ENCODE measurements around the gene EMC7.
"Not testable (repeated sequence)": the region's sequence is repeated elsewhere in the genome, so short reads cannot be mapped to it uniquely, and the experiment has no call there.

EMC7 gene

DNA sequence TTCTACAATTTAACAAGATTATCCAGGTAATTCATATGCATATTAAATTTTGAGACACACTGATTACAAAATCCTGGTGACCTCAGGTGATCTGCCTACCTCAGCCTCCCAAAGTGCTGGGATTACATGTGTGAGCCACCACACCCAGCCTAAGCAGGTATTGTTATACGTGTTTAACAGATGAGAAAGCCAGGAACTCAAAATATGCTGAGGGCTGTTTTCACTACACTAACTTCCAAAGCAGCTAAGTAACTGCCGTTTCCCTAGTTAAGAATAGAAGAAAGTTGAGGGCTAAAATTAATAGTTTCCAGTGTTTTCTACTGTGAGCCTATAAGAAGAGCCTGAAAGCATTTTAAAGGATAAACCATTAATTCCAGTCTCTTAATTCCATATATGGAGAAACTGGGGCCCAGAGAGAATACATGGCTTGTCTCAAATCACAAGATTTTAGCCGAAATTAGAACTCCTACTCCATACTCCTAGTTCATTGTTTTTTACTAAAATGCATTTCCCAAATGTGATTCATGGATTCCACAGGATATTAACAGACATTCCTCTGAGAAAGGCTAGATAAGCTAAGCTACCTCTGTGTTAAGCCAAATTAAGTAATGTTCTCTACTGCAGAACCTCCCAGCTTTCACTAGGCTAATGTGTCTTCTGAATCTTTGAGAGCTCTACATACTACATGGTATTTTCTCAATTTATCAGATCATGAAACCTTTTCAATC is 45.6 kb downstream of the EMC7 start:
- Histone ChIP-seq H3K36me3 (ENCODE audit: control insufficient read depth, insufficient read depth, low read length) (no peaks in the 10 kb centered on the region), H3K9me3 (ENCODE audit: control insufficient read depth, insufficient read depth, low read depth, low read length) (peaks cover 5% of the 10 kb centered on the region; the same call in 1 of the 2 replicates), H3K4me3 (ENCODE audit: low read depth, low read length) (no peak overlapping the region), H3K9ac (ENCODE audit: low read length) (no peak overlapping the region), H3K4me1 (ENCODE audit: control insufficient read depth, insufficient read depth, low read length) (no peaks in the 10 kb centered on the region), H3K27me3 (ENCODE audit: control insufficient read depth, insufficient read depth, low read length) (no peaks in the 10 kb centered on the region), H3K27ac (ENCODE audit: low read depth, low read length) (no peak overlapping the region)

DNA sequence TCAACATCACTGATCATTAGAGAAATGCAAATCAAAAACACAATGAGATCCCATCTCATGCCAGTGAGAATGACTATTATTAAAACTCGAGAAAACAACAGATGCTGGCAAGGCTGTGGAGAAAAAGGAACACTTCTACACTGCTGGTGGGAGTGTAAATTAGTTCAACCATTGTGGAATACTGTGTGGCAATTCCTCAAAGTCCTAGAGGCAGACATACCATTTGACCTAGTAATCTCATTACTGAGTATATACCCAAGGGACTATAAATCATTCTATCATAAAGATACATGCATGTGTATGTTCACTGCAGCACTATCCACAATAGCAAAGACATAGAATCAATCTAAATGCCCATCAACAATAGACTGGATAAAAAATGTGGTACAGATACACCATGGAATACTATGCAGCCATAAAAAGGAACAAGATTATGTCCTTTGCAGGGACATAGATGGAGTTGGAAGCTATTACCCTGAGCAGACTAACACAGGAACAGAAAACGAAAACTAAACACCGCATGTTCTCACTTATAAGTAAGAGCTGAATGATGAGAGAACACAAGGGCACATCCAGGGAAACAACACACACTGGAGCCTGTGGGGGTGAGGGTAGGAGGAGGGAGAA is 47.5 kb downstream of the EMC7 start:
- Histone ChIP-seq H3K27ac (ENCODE audit: low read depth, low read length) (no peak overlapping the region), H3K9me3 (ENCODE audit: control insufficient read depth, insufficient read depth, low read depth, low read length) (peaks cover 15% of the 10 kb centered on the region; the same call in 1 of the 2 replicates), H3K27me3 (ENCODE audit: control insufficient read depth, insufficient read depth, low read length) (no peaks in the 10 kb centered on the region), H3K36me3 (ENCODE audit: control insufficient read depth, insufficient read depth, low read length) (no peaks in the 10 kb centered on the region), H3K4me1 (ENCODE audit: control insufficient read depth, insufficient read depth, low read length) (no peaks in the 10 kb centered on the region), H3K9ac (ENCODE audit: low read length) (no peak overlapping the region), H3K4me3 (ENCODE audit: low read depth, low read length) (no peak overlapping the region)

DNA sequence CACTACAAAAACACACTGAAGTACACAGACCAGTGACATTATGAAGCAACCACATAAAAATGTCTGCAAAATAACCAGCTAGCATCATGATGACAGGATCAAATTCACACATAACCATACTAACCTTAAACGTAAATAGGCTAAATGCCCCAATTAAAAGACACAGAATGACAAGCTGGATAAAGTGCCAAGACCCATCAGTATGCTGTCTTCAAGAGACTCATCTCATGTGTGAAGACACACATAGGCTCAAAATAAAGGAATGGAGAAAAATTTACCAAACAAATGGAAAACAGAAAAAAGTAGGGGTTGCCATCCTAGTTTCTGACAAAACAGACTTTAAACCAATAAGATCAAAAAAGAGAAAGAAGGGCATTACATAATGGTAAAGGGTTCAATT is 51.3 kb downstream of the EMC7 start:
- not testable (repeated sequence) for H3K9ac ChIP-seq (ENCODE audit: low read length); H3K4me3 ChIP-seq (ENCODE audit: low read depth, low read length); H3K27me3 ChIP-seq (ENCODE audit: control insufficient read depth, insufficient read depth, low read length); H3K4me1 ChIP-seq (ENCODE audit: control insufficient read depth, insufficient read depth, low read length); H3K36me3 ChIP-seq (ENCODE audit: control insufficient read depth, insufficient read depth, low read length); H3K27ac ChIP-seq (ENCODE audit: low read depth, low read length)
- H3K9me3 ChIP-seq (ENCODE audit: control insufficient read depth, insufficient read depth, low read depth, low read length) = peaks cover 19% of the 10 kb centered on the region; the same call in 1 of the 2 replicates

DNA sequence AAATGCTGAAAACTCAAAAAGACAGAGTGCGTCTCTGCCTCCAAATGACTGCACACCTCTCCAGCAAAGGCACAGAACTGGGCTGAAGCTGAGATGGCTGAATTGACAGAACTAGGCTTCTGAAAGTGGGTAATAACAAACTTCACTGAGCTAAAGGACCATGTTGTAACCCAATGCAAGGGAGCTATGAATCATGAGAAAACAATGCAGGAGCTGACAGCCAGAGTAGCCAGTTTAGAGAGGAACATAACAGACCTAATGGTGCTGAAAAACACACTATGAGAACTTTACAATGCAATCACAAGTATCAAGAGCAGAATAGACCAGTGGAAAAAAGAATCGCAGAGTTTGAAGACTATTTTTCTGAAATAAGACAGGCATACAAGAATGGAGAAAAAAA is 52.5 kb downstream of the EMC7 start:
- Histone ChIP-seq H3K27me3 (ENCODE audit: control insufficient read depth, insufficient read depth, low read length) (no peaks in the 10 kb centered on the region), H3K4me1 (ENCODE audit: control insufficient read depth, insufficient read depth, low read length) (no peaks in the 10 kb centered on the region), H3K36me3 (ENCODE audit: control insufficient read depth, insufficient read depth, low read length) (no peaks in the 10 kb centered on the region), H3K4me3 (ENCODE audit: low read depth, low read length) (no peak overlapping the region), H3K9ac (ENCODE audit: low read length) (no peak overlapping the region), H3K9me3 (ENCODE audit: control insufficient read depth, insufficient read depth, low read depth, low read length) (peaks cover 19% of the 10 kb centered on the region; the same call in 1 of the 2 replicates), H3K27ac (ENCODE audit: low read depth, low read length) (no peak overlapping the region)

DNA sequence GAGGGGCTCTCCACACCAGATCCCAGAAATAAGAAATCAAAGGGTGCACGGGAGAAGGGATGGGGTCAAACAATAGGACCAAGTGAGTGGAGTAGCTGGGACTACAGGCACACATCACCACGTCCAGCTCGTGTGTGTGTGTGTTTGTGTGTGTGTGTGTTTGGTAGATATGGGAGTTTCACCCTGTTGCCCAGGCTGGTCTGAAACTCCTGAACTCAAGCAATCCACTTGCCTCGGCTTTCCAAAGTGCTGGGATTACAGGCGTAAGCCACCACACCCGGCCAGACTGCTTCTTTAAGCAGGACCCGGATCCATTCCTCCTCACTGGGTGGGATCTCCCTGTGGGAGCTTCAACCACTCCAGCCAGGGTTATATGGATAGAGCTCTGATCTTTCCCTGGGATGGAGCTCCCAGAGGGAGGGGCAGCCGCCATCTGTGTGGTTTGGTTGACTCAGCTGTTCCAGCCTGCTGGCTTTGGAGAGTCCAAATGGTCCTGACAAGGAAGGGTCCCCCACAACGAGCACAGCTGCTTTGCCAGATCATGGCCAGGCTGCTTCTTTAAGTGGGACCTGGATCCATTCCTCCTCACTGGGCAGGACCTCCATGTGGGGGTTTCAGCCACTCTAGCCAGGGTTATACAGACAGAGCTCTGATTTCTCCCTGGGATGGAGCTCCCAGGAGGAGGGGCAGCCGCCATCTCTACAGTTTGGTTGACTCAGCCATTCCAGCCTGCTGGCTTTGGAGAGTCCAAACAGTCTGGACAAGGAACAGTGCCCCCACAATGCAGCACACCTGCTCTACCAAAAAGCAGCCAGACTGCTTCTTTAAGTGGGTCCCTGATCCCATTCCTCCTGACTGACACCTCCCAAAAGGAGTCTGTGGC is 53.5 kb downstream of the EMC7 start:
- H3K4me3 ChIP-seq (ENCODE audit: low read depth, low read length) = no peak overlapping the region
- no peaks in the 10 kb centered on the region for H3K27me3 ChIP-seq (ENCODE audit: control insufficient read depth, insufficient read depth, low read length)
- H3K27ac ChIP-seq (ENCODE audit: low read depth, low read length) = no peak overlapping the region
- H3K4me1 ChIP-seq (ENCODE audit: control insufficient read depth, insufficient read depth, low read length) = no peaks in the 10 kb centered on the region
- peaks cover 19% of the 10 kb centered on the region; the same call in 1 of the 2 replicates for H3K9me3 ChIP-seq (ENCODE audit: control insufficient read depth, insufficient read depth, low read depth, low read length)
- no peaks in the 10 kb centered on the region for H3K36me3 ChIP-seq (ENCODE audit: control insufficient read depth, insufficient read depth, low read length)
- H3K9ac ChIP-seq (ENCODE audit: low read length) = no peak overlapping the region

DNA sequence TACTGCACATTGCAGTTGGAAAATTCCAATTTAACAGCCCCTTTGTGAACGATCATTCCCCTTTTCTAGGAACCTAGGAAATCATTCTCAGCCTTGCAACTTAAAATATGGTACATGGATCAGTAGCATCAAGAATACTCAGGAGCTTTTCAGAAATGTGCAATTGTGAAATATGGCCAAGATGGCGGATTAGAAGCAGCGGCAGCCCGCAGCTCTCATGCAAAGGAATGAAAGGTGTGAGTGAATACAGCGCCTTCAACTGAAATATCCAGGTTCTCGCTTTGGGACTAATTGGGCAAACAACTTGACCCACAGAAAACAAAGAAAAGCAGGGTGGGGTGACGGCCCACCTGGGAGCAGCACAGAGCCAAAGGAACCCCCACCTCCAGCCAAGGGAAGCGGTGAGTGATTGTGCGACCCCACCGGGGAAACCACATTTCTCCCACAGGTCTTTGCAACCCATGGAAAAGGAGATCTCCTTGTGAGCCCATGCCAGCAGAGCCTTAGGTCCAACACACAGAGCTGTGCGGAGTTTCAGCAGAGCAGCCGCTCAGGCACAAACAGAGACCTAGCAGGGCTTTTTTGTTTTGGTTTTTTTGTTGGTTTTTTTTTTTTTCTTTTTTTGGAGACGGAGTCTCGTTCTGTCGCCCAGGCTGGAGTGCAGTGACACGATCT is 55.1 kb downstream of the EMC7 start:
- H3K36me3 ChIP-seq (ENCODE audit: control insufficient read depth, insufficient read depth, low read length) = no peaks in the 10 kb centered on the region
- H3K27me3 ChIP-seq (ENCODE audit: control insufficient read depth, insufficient read depth, low read length) = no peaks in the 10 kb centered on the region
- H3K4me1 ChIP-seq (ENCODE audit: control insufficient read depth, insufficient read depth, low read length) = no peaks in the 10 kb centered on the region
- H3K9me3 ChIP-seq (ENCODE audit: control insufficient read depth, insufficient read depth, low read depth, low read length) = peaks cover 17% of the 10 kb centered on the region; the same call in 1 of the 2 replicates
- no peak overlapping the region for H3K4me3 ChIP-seq (ENCODE audit: low read depth, low read length)
- H3K9ac ChIP-seq (ENCODE audit: low read length) = no peak overlapping the region
- no peak overlapping the region for H3K27ac ChIP-seq (ENCODE audit: low read depth, low read length)

DNA sequence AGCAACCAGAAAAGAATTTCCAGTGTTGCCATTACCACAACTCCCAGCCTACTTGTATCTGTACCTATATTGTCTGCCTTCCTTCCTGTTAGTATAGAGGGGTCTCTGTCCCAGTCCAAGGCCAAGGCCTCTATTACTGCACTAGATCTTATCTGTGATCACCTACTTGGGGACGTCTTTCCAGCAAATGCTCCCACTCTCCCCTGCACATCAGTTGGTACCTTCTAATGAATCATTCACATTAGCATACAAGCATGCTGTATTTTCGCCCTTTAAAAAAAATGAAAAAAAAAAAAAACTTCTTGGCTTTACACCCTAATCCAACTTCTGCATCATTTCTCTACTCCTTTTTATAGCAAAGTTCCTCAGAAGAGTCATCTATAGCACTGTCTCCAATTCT is 57.8 kb downstream of the EMC7 start:
- Histone ChIP-seq H3K36me3 (ENCODE audit: control insufficient read depth, insufficient read depth, low read length) (no peaks in the 10 kb centered on the region), H3K4me1 (ENCODE audit: control insufficient read depth, insufficient read depth, low read length) (peaks cover 8% of the 10 kb centered on the region), H3K4me3 (ENCODE audit: low read depth, low read length) (no peak overlapping the region), H3K27ac (ENCODE audit: low read depth, low read length) (no peak overlapping the region), H3K27me3 (ENCODE audit: control insufficient read depth, insufficient read depth, low read length) (peaks cover 17% of the 10 kb centered on the region), H3K9ac (ENCODE audit: low read length) (no peak overlapping the region), H3K9me3 (ENCODE audit: control insufficient read depth, insufficient read depth, low read depth, low read length) (0 out of 2 replicates have a peak, but pooled peaks cover 4% of the 10 kb centered on the region)

DNA sequence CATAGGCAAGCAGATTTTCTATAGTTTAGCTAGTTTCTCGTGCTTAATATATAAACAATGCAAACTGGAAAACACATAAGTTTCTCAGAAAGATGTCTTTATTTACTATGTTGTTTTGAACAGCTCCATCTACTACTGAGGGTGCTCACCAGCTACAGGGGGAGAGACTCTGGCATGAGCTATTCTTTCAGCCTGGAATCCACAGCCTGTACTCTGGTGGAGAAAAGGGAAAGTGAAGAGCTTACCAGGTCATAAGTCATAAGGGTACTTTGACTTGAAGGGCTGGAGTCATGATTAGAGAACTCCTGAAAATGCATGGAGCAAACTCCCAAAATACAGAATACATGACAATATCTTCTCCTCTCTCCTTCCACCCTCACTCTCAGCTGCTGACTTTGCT is 58.3 kb downstream of the EMC7 start:
- 0 out of 2 replicates have a peak, but pooled peaks cover under 1% of the 10 kb centered on the region for H3K9me3 ChIP-seq (ENCODE audit: control insufficient read depth, insufficient read depth, low read depth, low read length)
- no peaks in the 10 kb centered on the region for H3K36me3 ChIP-seq (ENCODE audit: control insufficient read depth, insufficient read depth, low read length)
- H3K4me3 ChIP-seq (ENCODE audit: low read depth, low read length) = no peak overlapping the region
- H3K27ac ChIP-seq (ENCODE audit: low read depth, low read length) = no peak overlapping the region
- H3K4me1 ChIP-seq (ENCODE audit: control insufficient read depth, insufficient read depth, low read length) = peaks cover 8% of the 10 kb centered on the region
- no peak overlapping the region for H3K9ac ChIP-seq (ENCODE audit: low read length)
- peaks cover 17% of the 10 kb centered on the region for H3K27me3 ChIP-seq (ENCODE audit: control insufficient read depth, insufficient read depth, low read length)

DNA sequence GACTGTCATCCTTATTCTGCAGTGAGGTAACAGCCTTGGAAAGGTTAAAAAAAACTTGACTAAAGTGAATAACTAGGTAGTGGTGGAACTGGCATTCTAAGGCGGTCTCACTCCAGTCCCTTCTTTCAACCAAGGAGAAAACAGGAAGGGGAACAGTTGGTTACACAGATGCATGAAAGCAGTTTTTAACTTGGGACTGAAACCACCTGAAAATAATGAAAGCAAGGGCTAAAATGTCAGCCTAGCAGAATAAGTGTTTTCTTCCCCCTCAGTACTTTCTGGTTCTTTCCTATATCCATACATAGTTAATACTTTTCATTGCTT is 61.9 kb downstream of the EMC7 start:
- no peaks in the 10 kb centered on the region for H3K9me3 ChIP-seq (ENCODE audit: control insufficient read depth, insufficient read depth, low read depth, low read length)
- H3K36me3 ChIP-seq (ENCODE audit: control insufficient read depth, insufficient read depth, low read length) = no peaks in the 10 kb centered on the region
- peaks cover 17% of the 10 kb centered on the region for H3K27me3 ChIP-seq (ENCODE audit: control insufficient read depth, insufficient read depth, low read length)
- peaks cover 11% of the 10 kb centered on the region for H3K4me1 ChIP-seq (ENCODE audit: control insufficient read depth, insufficient read depth, low read length)
- peak overlapping the region; percentile 71 for H3K4me3 ChIP-seq (ENCODE audit: low read depth, low read length)
- peak overlapping the region; percentile 75 for H3K9ac ChIP-seq (ENCODE audit: low read length)
- no peak overlapping the region for H3K27ac ChIP-seq (ENCODE audit: low read depth, low read length)

DNA sequence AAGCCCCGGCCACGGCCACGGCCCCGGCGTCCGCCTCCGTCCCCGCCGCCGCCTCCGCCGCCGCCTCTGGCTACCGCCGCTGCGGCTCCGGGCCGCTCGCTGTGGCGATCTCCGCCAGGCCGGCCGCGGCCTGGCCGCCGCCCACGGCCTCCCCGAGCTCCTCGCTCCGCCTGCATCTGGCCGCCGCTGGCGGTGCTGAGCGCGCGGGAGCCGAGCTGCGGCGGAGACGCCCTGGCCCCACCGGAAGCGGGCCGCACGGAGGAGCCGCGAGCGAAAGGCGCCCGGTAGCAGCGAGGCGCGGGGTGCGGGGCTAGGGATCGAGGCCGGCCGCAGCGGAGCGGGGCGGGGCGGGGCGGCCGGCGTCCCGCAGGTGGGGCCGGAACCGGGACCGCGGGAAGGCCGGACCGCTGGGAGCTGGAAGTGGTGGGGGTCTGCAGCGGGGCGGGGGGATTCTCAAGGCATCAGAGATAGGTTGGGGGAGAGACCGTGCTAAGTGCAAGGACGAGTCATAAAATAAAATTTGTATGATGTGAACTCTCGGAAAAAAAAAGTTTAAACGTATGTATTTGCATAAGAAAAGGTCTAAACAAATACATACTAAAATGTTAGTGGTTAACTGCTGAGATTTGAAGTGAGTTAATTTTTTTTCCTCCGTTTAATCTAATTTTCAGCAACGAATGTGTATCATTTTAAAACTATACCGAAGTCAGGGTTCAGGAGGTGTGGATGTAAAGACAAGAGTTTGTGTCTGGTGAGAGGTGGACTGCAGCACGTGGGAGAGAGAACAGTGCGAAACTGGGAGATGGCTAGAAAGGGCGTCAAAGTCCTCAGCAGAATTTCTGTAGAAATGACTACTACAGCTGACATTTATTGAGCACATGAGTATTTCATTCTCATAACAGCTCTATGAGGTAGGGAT is 62.5 kb downstream of the EMC7 start, which contains the start of gene AVEN:
Gene AVEN (minus strand): TSS at position 334 of the 919 bp plus-strand sequence. CDS start 158 bp downstream, at position 176.
- peaks cover 11% of the 10 kb centered on the region for H3K4me1 ChIP-seq (ENCODE audit: control insufficient read depth, insufficient read depth, low read length)
- peak within 1 kb of the TSS; percentile 75 for H3K9ac ChIP-seq (ENCODE audit: low read length)
- peak within 1 kb of the TSS; percentile 33; the same call in 1 of the 2 replicates for H3K27ac ChIP-seq (ENCODE audit: low read depth, low read length)
- H3K36me3 ChIP-seq (ENCODE audit: control insufficient read depth, insufficient read depth, low read length) = no peaks in the 10 kb centered on the region
- H3K27me3 ChIP-seq (ENCODE audit: control insufficient read depth, insufficient read depth, low read length) = peaks cover 17% of the 10 kb centered on the region
- H3K4me3 ChIP-seq (ENCODE audit: low read depth, low read length) = peak within 1 kb of the TSS; percentile 71
- no peaks in the 10 kb centered on the region for H3K9me3 ChIP-seq (ENCODE audit: control insufficient read depth, insufficient read depth, low read depth, low read length)

All from HUES6 (cell line).